Cardiac fibroblast (primary cell): ENCODE results near the gene CACNA1F.

Source experiments
- DNase-seq, 2 donors: peaks; one replicate each; pipeline versions ENCODE4 v3.0.0 to v3.0.0-alpha.2; 2010; ENCODE audit warnings: low read depth in 2 of 2
- H3K4me3 ChIP-seq, 2 donors: replicated peaks in 1 of 2; 1 replicate in 1 of 2; 2 replicates in 1 of 2; pipeline ENCODE4 v1.5.1; 2011; ENCODE audit warnings: low read depth in 2 of 2, low read length in 2 of 2, mild to moderate bottlenecking in 2 of 2, moderate library complexity in 1 of 2
- CTCF ChIP-seq: IDR thresholded peaks from one replicate; pipeline ENCODE4 v1.5.1; 2011; ENCODE audit warnings: low read depth, mild to moderate bottlenecking, low read length, inconsistent platforms

CACNA1F gene

GRCh38 chrX:49214996-49215526 lies 18.1 kb downstream of the CACNA1F start:
- H3K4me3 ChIP-seq: no peak overlapping the region
- no peak for TF ChIP-seq CTCF
- DNase-seq: no peak

GRCh38 chrX:49214416-49214815 lies 18.7 kb downstream of the CACNA1F start:
- DNase-seq: no peak
- TF ChIP-seq CTCF: no peak
- H3K4me3 ChIP-seq: no peak overlapping the region

GRCh38 chrX:49212861-49213260 lies 20.3 kb downstream of the CACNA1F start:
- DNase-seq: no peak
- TF ChIP-seq CTCF: no peak

GRCh38 chrX:49212209-49212608 lies 20.9 kb downstream of the CACNA1F start:
- DNase-seq: no peak
- TF ChIP-seq CTCF: no peak
- H3K4me3 ChIP-seq: no peak overlapping the region

More at GRCh38 chrX:49212861-49213260, 20.3 kb downstream of the CACNA1F start:
- H3K4me3 ChIP-seq: no peak overlapping the region

- no peak for DNase-seq
- no peak for TF ChIP-seq CTCF
- no peak overlapping the region for H3K4me3 ChIP-seq
Measured at GRCh38 chrX:49211074-49211473, 22.1 kb downstream of the CACNA1F start.

GRCh38 chrX:49210406-49210805 lies 22.7 kb downstream of the CACNA1F start:
- TF ChIP-seq CTCF: no peak
- no peak for DNase-seq
- H3K4me3 ChIP-seq: no peak overlapping the region
